Measurements from ENCODE around the gene FCHSD1. TPM values are rescaled to one million over a fixed set of nuclear protein-coding genes. Genes with fewer than 3 reads are reported as not detected.

FCHSD1 gene
- total and polyA plus RNA-seq, 12 donors, result 1.2 to 6.8 (median 2.8) TPM

DNA sequence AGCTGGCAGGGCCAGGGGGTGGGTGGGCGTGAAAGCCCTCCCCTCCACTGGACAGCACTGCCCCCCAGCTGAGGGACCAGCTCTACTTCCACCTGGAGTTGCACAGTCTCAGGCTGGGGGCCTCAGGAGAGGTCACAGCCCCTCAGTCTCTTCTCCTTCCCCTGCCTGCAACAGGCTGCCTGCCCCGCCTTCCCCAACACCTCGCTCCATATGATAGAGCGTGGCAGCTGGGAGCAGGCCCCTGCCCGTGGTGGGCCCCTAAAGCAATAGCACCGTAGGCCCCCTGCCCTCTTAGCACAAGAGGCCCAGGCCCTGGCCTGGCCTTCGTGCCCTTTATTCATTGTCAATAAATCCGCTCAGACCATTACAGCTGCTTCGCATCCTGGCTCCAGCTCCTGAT, 10.5 kb downstream of the FCHSD1 start:
- WGBS, 2 donors, result 90 to 91% methylated on average over 9 of the region's 9 CpGs
- peaks cover 0 to 48% (median 3%) of the 10 kb centered on the region in 9 donors for H3K36me3 ChIP-seq
- ATAC-seq (no peak), DNase-seq (no peak)
- H3K27ac ChIP-seq, result no peak overlapping the region
- H3K9me3 ChIP-seq, result no peaks in the 10 kb centered on the region
- peaks cover 0 to 3% (median 0%) of the 10 kb centered on the region in 7 donors for H3K27me3 ChIP-seq
- no peak for TF ChIP-seq CTCF (IDR thresholded peaks at IDR 0.05)
- intact Hi-C loops (cut with DNase I), result no loop called here
- H3K4me1 ChIP-seq, result peaks cover 7 to 22% (median 18%) of the 10 kb centered on the region in 9 donors
- H3K4me3 ChIP-seq, result no peak overlapping the region

GRCh38 chr5:141640051-141640415, 11.2 kb downstream of the FCHSD1 start:
- Histone ChIP-seq H3K9me3 (no peaks in the 10 kb centered on the region), H3K4me1 (peaks cover 7 to 28% (median 25%) of the 10 kb centered on the region in 9 donors), H3K27me3 (peaks cover 0 to 3% (median 0%) of the 10 kb centered on the region in 7 donors), H3K4me3 (no peak overlapping the region), H3K27ac (no peak overlapping the region), H3K36me3 (peaks cover 0 to 41% (median 0%) of the 10 kb centered on the region in 9 donors)
- intact Hi-C loops (cut with DNase I), result no loop called here
- DNase-seq (no peak), ATAC-seq (no peak)
- no peak for TF ChIP-seq CTCF (IDR thresholded peaks at IDR 0.05)
- WGBS, 2 donors, result 88 to 98% methylated on average over 3 of the region's 3 CpGs

DNA sequence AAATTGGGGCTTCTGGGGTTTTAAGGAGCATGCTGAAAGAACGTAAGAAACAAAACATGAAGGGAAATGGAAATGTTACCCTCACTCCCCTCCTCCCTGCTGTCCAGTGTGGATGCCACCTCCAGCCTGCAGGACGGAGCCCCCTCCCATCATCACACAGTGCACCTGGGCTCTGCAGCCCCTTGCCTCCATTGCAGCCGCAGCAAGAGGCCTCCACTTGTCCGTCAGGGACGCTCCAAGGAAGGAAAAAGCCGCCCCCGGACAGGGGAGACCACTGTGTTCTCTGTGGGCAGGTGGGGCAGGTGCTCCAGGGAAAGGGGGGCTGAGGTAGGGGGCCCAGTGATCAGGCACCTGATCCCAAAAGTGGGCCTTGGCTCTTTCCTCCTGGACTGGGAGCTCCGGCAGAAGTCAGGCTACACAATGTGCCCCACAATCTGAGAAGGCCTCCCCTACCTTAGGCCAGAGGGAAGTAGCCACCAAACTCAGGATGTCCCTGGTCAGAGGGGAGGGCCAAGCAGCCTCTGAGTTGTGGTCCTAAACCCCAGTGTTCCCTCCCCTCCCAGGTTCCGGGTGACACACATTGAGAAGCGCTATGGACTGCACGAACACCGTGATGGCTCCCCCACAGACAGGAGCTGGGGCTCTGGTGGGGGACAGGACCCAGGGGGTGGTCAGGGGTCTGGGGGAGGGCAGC, 11.7 kb downstream of the FCHSD1 start:
- 88 to 95% methylated on average over 12 of the region's 12 CpGs for whole genome bisulfite sequencing, 2 donors
- Histone ChIP-seq H3K4me3 (no peak overlapping the region), H3K9me3 (no peaks in the 10 kb centered on the region), H3K36me3 (peaks cover 0 to 41% (median 0%) of the 10 kb centered on the region in 9 donors), H3K27ac (no peak overlapping the region), H3K4me1 (peaks cover 7 to 34% (median 27%) of the 10 kb centered on the region in 9 donors), H3K27me3 (peaks cover 0 to 3% (median 0%) of the 10 kb centered on the region in 7 donors)
- ATAC-seq (no peak), DNase-seq (no peak)
- no peak for TF ChIP-seq CTCF (IDR thresholded peaks at IDR 0.05)
- intact Hi-C loops (cut with DNase I), result no loop called here

- Histone ChIP-seq H3K27me3 (peaks cover 0 to 3% (median 0%) of the 10 kb centered on the region in 7 donors), H3K36me3 (peaks cover 0 to 41% (median 0%) of the 10 kb centered on the region in 9 donors), H3K4me1 (peaks cover 7 to 41% (median 31%) of the 10 kb centered on the region in 9 donors), H3K27ac (no peak overlapping the region), H3K4me3 (no peak overlapping the region), H3K9me3 (no peaks in the 10 kb centered on the region)
- DNase-seq (no peak), ATAC-seq (no peak)
- 87 to 92% methylated on average over 2 of the region's 2 CpGs for WGBS, 2 donors
- intact Hi-C loops (cut with DNase I), result no loop called here
- no peak for TF ChIP-seq CTCF (IDR thresholded peaks at IDR 0.05)
These were observed 12.4 kb downstream of the FCHSD1 start for GRCh38 chr5:141638771-141639170.

All from heart right ventricle (tissue), 16 donors.